ENCODE results near the gene FETUB.
"Not testable (repeated sequence)": the region's sequence is repeated elsewhere in the genome, so short reads cannot be mapped to it uniquely, and the experiment has no call there.

Gene FETUB

DNA sequence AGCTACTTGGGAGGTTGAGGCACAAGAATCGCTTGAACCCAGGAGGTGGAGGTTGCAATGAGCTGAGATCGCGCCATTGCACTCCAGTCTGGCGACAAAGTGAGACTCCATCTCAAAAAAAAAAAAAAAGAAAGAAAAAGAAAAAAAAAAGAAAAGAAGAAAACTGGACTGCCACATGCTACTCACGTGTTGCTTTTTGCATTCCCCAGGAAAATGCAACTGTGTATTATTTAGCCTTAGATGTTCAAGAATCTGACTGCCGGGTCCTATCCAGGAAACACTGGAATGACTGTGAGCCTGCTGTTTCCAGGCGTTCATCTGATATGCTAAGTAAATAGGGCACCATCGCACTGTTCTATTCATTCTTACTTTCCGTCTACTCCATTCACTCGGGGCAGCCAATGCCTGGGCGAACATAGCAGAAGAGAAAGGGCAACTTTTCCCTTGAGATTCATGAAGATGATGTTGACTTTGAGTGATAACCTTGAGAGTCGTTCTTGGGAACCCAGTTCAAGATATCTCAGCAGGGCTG, 47.0 kb downstream of the FETUB start:
- no peak for TF ChIP-seq POLR2AphosphoS5 (IDR thresholded peaks at IDR 0.05; ENCODE audit: low read depth, low read length)
- no peak for TF ChIP-seq TAF1 (IDR thresholded peaks at IDR 0.05; ENCODE audit: borderline replicate concordance, low read depth, low read length)
- no peak for TF ChIP-seq POLR2A (IDR thresholded peaks at IDR 0.05; ENCODE audit: low read depth, low read length)
- no peak for DNase-seq (ENCODE audit: insufficient read length)
- no peak for FAIRE-seq

DNA sequence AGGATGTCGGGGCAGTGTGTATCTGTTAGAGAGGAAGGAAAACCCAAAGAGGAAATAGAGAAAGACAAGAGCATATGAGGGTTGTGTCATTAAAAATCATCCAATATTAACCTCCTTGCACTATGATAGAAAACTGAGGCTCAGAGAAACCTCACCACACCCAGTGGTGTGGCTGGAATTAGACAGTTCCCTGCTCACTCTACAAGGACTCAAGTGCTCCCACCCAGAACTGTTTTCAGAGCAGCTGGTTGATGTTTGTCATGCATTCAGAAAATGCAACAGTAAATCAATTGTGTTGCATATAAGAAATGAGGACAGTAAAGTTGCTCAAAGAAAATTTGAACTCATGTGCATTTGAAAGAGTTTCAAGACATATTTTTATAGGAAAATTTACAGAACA, 50.1 kb downstream of the FETUB start:
- not testable (repeated sequence) for DNase-seq (ENCODE audit: insufficient read length)
- FAIRE-seq = peak; percentile 72

DNA sequence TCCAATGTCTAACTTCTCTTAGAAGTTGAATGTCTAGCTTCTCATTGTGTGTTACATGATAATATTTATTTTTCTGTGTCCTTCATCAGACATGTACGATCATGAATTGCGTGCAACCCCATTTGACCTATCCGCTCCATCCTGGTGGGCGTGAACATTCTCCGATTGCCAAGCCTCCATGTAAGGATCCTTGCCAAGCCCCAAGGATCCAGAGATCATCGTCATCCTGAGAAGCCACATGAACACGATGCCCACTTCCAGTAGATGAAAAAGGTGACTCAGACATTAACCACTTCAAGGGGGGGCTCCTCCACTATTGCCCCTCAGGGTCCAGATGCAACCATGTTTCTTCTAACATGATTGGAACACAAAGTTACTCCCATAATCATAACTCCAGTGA, 51.5 kb downstream of the FETUB start:
- TF ChIP-seq TAF1 (IDR thresholded peaks at IDR 0.05; ENCODE audit: borderline replicate concordance, low read depth, low read length) (no peak), POLR2AphosphoS5 (IDR thresholded peaks at IDR 0.05; ENCODE audit: low read depth, low read length) (no peak), POLR2A (IDR thresholded peaks at IDR 0.05; ENCODE audit: low read depth, low read length) (no peak)
- FAIRE-seq (no peak), DNase-seq (ENCODE audit: insufficient read length) (no peak)

DNA sequence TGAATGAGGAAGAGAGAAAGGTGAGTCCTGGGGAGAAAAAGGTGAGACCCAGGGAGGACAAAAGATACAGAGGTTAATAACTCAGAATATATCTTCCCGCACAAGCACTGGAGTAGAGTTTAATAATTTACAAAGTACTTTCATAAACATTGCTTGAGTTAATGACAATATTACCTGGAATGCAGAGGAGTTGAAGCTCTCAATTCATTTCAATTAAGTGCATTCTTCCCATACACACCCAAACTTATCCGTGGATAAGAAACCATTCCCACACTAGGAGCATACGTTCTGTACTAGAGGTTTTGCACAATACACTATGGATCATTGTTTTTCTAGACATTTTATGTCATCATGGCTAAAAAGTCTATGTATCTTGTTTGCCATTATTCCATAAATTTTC, 53.6 kb downstream of the FETUB start:
- no peak for FAIRE-seq
- no peak for DNase-seq (ENCODE audit: insufficient read length)
- TF ChIP-seq TAF1 (IDR thresholded peaks at IDR 0.05; ENCODE audit: borderline replicate concordance, low read depth, low read length) (no peak), POLR2A (IDR thresholded peaks at IDR 0.05; ENCODE audit: low read depth, low read length) (no peak), POLR2AphosphoS5 (IDR thresholded peaks at IDR 0.05; ENCODE audit: low read depth, low read length) (no peak)

DNA sequence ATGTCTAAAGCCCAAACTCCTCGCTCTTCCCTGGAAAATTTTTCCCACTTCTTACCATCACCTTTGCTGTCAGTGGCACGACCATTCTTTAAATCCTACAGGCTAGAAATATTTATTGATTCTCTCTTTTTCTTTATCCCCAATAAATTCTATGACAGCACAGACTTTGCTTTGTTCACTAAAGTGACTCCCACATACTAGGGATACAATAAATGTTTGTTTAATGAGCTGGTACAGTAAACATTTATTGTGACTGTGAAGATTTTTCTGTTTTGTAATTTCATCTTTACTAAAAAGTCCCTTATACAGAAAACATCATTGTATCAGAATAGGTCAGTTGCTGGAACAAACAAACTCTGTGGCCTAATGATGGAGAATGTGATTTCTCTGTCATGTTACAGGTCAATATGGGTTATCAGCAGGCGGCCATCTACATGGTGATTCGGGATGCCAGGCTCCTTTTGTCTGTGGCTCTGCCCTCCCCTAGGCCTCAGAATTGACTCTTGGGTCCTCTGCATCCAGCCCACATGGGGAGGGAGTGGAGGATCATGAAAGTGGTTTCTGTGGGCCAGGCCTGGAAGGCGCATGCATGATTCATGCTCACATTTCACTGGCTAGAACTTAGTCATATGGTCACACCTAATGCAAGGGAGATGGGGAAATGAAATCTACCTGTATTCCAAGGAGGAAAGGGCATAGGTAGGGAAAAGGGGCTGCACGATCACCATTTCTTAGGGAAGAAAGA, 54.3 kb downstream of the FETUB start:
- no peak for DNase-seq (ENCODE audit: insufficient read length)
- TF ChIP-seq POLR2AphosphoS5 (IDR thresholded peaks at IDR 0.05; ENCODE audit: low read depth, low read length) (no peak), TAF1 (IDR thresholded peaks at IDR 0.05; ENCODE audit: borderline replicate concordance, low read depth, low read length) (no peak), POLR2A (IDR thresholded peaks at IDR 0.05; ENCODE audit: low read depth, low read length) (no peak)
- no peak for FAIRE-seq

DNA sequence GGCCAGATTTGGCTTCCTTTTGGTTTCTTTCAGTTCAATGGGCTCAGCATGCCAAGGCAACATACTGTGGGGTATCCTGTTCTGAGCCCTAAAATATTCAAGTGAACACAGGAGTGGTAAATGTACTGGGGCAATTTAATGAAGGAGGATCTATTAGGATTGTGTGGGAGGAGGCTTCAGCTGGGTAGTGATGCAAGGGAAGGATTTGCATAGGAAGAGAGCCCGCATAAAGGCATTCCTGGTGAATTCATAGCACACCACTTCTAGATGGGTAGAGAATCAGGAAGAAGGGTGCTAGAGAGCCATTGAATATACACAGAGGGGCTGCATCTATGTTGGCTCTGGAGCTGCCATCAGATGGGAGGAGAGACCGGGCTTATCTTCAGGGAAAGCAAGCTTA, 56.3 kb downstream of the FETUB start:
- DNase-seq (ENCODE audit: insufficient read length) (no peak), FAIRE-seq (no peak)
- TF ChIP-seq POLR2A (IDR thresholded peaks at IDR 0.05; ENCODE audit: low read depth, low read length) (no peak), TAF1 (IDR thresholded peaks at IDR 0.05; ENCODE audit: borderline replicate concordance, low read depth, low read length) (no peak), POLR2AphosphoS5 (IDR thresholded peaks at IDR 0.05; ENCODE audit: low read depth, low read length) (no peak)

DNA sequence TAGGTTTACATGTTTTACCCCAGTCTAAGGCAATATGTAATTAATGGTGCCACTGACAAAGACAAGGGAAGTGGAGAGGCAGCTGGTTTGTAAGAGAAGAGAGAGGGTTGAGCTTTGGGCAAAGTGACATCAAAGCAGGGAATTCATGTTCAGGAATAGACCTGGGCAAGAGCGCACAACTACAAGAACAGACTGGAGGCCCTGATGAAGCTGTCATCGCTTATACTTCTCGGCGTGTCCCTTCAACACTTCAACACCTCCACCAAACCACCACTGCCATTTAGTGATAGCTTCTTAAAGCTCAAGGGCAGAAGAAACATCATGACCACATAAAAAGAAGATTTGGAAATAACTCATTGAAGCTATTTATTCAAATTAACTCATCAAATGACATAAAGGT, 57.3 kb downstream of the FETUB start:
- DNase-seq (ENCODE audit: insufficient read length) = no peak
- FAIRE-seq = no peak
- no peak for TF ChIP-seq POLR2AphosphoS5 (IDR thresholded peaks at IDR 0.05; ENCODE audit: low read depth, low read length)
- TF ChIP-seq POLR2A (IDR thresholded peaks at IDR 0.05; ENCODE audit: low read depth, low read length) = no peak
- no peak for TF ChIP-seq TAF1 (IDR thresholded peaks at IDR 0.05; ENCODE audit: borderline replicate concordance, low read depth, low read length)

DNA sequence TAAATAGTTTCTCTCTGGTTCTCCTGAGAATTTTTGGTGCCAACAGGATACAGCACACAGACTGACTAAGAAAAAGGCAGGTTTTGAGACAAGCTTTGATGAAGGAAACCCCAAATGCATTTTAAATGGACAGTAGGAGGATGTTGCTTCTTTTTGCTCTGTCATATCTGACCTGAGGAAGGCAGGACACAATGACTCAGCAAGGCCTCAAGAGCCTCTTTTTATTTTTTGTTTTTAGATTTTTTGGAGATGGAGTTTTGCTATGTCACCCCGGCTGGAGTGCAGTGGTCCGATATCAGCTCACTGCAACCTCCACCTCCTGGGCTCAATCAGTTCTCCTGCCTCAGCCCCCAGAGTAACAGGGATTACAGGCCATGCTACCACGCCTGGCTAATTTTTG, 60.1 kb downstream of the FETUB start:
- no peak for TF ChIP-seq TAF1 (IDR thresholded peaks at IDR 0.05; ENCODE audit: borderline replicate concordance, low read depth, low read length)
- TF ChIP-seq POLR2AphosphoS5 (IDR thresholded peaks at IDR 0.05; ENCODE audit: low read depth, low read length) = no peak
- no peak for TF ChIP-seq POLR2A (IDR thresholded peaks at IDR 0.05; ENCODE audit: low read depth, low read length)
- FAIRE-seq = peak; percentile 60
- no peak for DNase-seq (ENCODE audit: insufficient read length)

DNA sequence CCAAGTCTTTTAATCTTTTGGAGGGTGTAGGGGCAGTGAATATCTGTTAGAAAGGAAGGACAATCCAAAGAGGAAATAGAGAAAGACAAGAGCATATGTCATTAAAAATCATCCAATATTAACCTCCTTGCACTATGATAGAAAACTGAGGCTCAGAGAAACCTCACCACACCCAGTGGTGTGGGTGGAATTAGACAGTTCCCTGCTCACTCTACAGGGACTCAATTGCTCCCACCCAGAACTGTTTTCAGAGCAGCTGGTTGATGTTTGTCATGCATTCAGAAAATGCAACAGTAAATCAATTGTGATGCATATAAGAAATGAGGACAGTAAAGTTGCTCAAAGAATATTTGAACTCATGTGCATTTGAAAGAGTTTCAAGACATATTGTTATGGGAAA, 62.3 kb downstream of the FETUB start:
- not testable (repeated sequence) for DNase-seq (ENCODE audit: insufficient read length)

More for the DNA sequence above, 62.3 kb downstream of the FETUB start:
- not testable (repeated sequence) for FAIRE-seq
